ENCODE data around the gene TBC1D5.
"Not testable (repeated sequence)": the region's sequence is repeated elsewhere in the genome, so short reads cannot be mapped to it uniquely, and the experiment has no call there.

The TBC1D5 gene

GRCh38 chr3:17390785-17391184 lies 351.6 kb downstream of the TBC1D5 start:
- DNase-seq, result no peak

- no peak for DNase-seq
These were observed 355.3 kb downstream of the TBC1D5 start for GRCh38 chr3:17387108-17387507.

- no peak for DNase-seq
These were observed 356.0 kb downstream of the TBC1D5 start for GRCh38 chr3:17386432-17386831.

GRCh38 chr3:17384567-17385296 lies 357.7 kb downstream of the TBC1D5 start:
- no peak for DNase-seq

- no peak for DNase-seq
These were observed 369.1 kb downstream of the TBC1D5 start for GRCh38 chr3:17373304-17373703.

GRCh38 chr3:17372362-17373210 lies 369.8 kb downstream of the TBC1D5 start:
- no peak for DNase-seq

GRCh38 chr3:17369973-17370372 lies 372.5 kb downstream of the TBC1D5 start:
- no peak for DNase-seq

GRCh38 chr3:17367171-17367570 lies 375.3 kb downstream of the TBC1D5 start:
- no peak for DNase-seq

GRCh38 chr3:17360991-17361390 lies 381.4 kb downstream of the TBC1D5 start:
- no peak for DNase-seq

GRCh38 chr3:17359911-17360310 lies 382.5 kb downstream of the TBC1D5 start:
- no peak for DNase-seq

- DNase-seq, result no peak
These were observed 385.3 kb downstream of the TBC1D5 start for GRCh38 chr3:17357035-17357710.

GRCh38 chr3:17356585-17356984 lies 385.8 kb downstream of the TBC1D5 start:
- no peak for DNase-seq

- no peak for DNase-seq
These were observed 386.8 kb downstream of the TBC1D5 start for GRCh38 chr3:17355591-17355990.

- no peak for DNase-seq
These were observed 388.1 kb downstream of the TBC1D5 start for GRCh38 chr3:17354341-17354740.

GRCh38 chr3:17352620-17353019 lies 389.8 kb downstream of the TBC1D5 start:
- no peak for DNase-seq

GRCh38 chr3:17351193-17351592 lies 391.2 kb downstream of the TBC1D5 start:
- DNase-seq, result not testable (repeated sequence)

GRCh38 chr3:17349093-17349492 lies 393.3 kb downstream of the TBC1D5 start:
- no peak for DNase-seq

- no peak for DNase-seq
These were observed 400.3 kb downstream of the TBC1D5 start for GRCh38 chr3:17342119-17342518.

GRCh38 chr3:17340693-17341092 lies 401.7 kb downstream of the TBC1D5 start:
- no peak for DNase-seq

- DNase-seq, result no peak
These were observed 402.2 kb downstream of the TBC1D5 start for GRCh38 chr3:17340261-17340660.

- DNase-seq, result no peak
These were observed 403.3 kb downstream of the TBC1D5 start for GRCh38 chr3:17339132-17339575.

- DNase-seq, result no peak
These were observed 406.1 kb downstream of the TBC1D5 start for GRCh38 chr3:17336291-17336690.

- no peak for DNase-seq
These were observed 408.5 kb downstream of the TBC1D5 start for GRCh38 chr3:17333893-17334292.

- DNase-seq, result no peak
These were observed 409.0 kb downstream of the TBC1D5 start for GRCh38 chr3:17333446-17333845.
